HG03159 (cell line): Measurements from ENCODE around the gene VPS26C.

Experiments
- ATAC-seq: cut with Tn5 transposase; IDR thresholded peaks from one replicate; pipeline ENCODE4 v1.9.1; 2021; ENCODE audit warnings: mild to moderate bottlenecking, moderate library complexity; ENCODE audit not compliant: unreplicated experiment

Gene VPS26C

DNA sequence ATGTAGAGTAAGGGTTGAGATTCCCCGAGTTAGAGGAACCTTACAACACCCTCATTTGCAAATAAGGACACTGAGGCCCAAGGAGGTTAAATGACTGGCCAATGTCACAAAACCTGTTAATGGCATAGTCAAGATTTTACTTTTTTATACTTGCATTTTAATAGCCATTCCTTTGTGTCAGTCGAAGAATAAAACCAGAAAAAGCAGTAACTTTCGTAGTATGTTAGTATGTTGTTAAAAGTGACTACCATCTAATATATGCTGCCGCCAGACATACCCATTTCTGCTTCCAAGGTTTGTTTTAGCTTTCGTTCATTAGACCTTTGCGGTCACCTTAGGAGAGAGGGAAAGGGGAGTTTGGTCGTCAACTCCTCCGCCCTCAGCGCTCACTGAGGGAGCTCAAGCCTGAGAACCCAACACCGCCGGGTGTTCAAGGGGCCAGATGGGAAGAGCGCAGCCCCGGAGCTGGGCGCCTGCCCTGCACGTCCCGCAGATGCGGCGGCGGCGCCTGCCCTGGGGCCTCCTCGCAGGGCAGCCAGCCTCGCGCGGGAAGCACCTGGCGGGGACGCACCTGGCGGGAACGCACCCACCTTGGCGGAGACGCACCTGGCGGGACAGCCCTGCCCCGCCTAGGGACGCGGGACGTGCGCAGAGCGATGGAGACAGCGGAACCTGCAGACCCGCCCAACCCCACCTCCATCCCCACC is 466 bp downstream of the VPS26C start:
- ATAC-seq = peak; percentile 9

DNA sequence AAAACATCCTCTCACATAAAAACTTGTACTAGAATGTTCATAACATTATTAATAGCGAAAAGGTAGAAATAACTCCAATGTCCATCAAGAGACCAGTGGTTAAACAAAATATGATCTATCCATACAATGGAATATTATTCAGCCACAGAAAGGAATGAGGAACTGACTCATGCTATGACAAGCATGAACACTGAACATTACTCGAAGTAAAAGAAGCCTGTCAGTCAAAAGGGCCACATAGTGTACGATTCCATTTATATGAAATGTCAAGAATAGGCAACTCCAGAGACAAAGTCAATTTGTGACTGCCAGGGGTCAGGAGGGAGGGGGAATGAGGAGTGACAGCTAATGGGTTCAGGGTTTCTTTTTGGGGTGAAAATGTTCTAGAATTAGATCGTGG is 2.3 kb downstream of the VPS26C start:
- no peak for ATAC-seq

- ATAC-seq = no peak
These were observed 3.1 kb downstream of the VPS26C start for GRCh38 chr21:37263827-37264600.

DNA sequence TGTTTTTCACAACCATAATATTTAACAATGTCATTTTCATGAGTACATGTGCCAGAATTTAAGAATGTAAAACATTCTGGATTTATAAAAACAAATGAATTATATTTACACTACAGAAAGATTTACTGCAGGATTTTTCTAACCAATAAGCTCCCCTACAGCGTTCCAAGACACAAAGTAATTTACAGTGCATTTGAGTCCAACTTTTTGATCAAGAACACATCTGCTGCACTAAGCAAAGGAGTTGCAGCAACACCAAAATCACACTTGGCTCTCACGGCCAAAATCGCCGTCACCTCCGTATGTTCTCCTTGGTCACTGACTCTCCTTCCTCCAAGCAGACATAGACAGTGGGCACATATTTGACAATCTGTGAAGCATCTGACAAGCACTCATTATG is 7.7 kb downstream of the VPS26C start:
- ATAC-seq = no peak

DNA sequence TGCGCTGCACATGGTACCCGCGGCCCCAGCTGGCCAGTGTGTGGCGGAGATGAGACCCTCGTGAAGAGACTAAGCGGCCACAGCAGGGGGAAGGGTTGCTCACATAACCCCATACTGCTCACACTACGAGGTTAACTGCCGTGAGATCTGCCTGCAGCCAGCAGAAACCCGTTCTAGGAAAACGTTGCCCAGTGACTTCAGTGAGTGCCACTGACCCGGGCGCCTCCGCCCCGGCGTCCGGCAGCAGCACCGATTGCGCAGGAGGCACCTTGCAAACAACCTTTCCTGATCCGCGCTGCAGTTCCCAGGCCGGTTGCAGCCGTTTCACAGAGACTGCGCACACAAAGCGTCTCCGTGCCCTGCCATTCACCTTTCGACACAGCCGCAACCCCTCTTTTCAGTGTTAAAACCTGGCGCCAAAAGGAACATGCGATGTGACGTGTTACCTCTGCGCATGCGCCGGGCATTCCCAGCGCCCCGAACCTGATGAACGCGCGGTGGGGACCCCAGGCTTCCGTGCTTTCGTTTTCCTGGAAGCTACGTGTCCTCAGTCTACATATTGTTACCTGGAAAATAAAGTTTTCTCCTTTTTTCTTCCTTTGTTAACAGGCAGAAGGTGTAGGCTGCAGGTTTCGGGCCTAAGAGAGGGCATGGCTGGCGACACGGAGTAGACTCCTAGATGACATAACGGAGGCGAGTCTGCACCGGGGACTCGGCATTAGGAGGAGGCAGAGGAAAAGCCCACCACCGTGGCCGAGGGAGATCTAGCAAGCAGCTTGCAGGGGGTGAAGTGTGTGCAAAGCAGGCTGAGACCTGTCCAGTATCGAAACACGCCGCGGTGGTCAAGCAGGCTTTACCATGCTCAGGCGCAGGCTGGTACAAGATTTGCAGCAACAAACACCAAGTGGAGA is 8.9 kb downstream of the VPS26C start:
- ATAC-seq = peak; percentile 77

GRCh38 chr21:37257511-37257966 is 9.6 kb downstream of the VPS26C start:
- ATAC-seq = peak; percentile 36

- no peak for ATAC-seq
These were observed 13.1 kb downstream of the VPS26C start for GRCh38 chr21:37253991-37254390.

- ATAC-seq = no peak
These were observed 15.9 kb downstream of the VPS26C start for GRCh38 chr21:37251294-37251634.

DNA sequence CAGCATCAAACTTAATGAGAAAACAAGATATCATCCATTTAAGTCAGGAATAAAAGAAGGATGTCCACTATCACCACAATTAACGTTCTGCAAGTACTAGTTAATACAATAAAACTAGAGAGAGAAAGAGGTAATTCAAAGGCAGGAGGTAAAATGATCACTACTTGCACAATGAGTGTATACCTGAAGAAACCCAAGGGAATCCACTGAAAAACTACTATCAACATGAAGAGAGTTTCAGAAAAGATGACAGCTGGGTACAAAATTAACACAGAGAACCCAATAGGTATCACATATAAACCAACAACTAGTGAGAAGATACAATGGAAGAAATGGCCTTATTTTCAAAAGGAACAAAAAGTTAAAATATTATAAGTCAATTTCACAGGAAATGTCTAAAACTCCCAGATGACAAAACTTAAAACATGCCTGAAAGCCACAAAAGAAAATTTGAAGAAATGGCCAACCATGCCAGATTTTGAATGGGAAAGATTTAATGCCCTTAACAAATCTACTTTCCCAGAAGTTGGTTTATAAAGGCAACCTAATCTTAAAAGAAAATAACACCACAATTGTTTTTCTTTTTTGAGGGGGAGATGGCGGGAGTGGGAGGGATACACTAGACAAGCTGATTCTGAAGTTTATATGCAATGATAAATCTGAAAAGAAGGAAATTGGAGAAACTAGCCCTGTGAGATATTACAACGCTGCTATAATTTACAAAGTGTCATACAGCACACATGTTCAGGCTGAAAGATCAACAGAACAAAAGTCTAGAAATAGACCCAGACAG is 17.8 kb downstream of the VPS26C start:
- ATAC-seq = no peak

GRCh38 chr21:37248298-37248697 is 18.8 kb downstream of the VPS26C start:
- ATAC-seq = no peak

GRCh38 chr21:37245151-37245550 is 22.0 kb downstream of the VPS26C start:
- ATAC-seq = no peak

- no peak for ATAC-seq
These were observed 22.5 kb downstream of the VPS26C start for GRCh38 chr21:37244501-37245095.

GRCh38 chr21:37243961-37244360 is 23.2 kb downstream of the VPS26C start:
- no peak for ATAC-seq

DNA sequence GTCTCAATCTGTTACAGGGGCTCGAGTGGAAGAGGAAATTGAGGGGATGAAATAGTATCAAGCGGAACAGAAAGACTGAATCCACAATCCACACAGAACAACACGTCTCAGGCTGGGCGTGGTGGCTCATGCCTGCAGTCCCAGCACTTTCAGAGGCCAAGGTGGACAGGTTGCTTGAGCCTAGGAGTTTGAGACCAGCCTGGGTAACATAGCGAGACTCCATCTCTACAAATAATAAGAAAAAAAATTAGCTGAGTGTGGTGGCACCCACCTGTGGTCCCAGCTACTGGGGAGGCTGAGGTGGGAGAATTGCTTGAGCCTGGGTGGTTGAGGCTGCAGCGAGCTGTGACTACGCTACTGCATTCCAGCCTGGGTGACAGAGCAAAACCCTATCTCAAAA is 25.7 kb downstream of the VPS26C start:
- no peak for ATAC-seq

GRCh38 chr21:37240978-37241377 is 26.2 kb downstream of the VPS26C start:
- ATAC-seq = no peak

DNA sequence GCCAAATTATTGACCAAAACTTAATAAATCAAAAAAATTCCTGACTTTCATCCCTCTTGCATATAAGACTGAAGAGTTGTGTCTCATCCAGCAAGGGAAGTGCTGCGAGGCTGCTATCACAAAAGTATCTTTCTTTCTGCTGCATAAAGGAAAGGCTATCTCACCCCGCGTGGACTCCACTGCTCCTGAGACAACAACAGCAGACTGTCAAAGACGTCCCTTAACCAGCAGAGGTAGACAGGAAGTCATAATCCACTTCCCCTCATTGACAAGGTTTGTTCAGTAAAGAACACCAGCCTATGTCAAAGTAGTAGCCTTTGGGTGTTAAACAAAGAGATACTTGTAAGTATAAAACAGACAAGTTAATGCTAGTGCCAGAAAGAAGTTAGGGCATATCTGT is 29.4 kb downstream of the VPS26C start:
- ATAC-seq = no peak

GRCh38 chr21:37237346-37237745 is 29.8 kb downstream of the VPS26C start:
- ATAC-seq = no peak

DNA sequence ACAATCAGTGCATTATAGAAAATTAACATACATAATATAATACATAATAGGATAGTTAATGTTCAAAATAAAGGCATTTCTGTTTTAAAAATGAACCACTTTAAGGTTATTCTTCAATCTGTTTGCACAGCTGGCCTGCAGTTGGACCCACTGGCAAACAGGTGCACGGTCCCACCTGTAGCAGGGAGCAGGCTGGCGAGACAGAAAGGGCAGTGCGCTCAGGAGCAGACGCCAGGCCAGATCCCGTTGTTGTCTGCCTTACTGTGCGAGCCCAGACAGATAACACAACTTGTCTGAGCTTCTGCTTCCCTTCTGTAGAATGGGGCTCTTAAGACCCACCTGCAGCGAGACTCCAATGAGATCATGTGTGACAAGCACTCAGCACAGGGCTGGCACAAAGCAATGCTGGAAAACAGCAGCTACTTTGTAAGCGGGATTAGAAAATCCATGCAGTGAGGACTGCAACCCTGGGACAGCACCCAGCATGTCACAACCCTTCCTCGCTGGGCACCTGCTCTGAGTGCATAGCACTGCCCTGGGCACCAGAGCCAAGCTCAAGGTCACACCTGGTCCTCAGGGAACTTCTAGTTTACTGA is 33.5 kb downstream of the VPS26C start:
- ATAC-seq = no peak

DNA sequence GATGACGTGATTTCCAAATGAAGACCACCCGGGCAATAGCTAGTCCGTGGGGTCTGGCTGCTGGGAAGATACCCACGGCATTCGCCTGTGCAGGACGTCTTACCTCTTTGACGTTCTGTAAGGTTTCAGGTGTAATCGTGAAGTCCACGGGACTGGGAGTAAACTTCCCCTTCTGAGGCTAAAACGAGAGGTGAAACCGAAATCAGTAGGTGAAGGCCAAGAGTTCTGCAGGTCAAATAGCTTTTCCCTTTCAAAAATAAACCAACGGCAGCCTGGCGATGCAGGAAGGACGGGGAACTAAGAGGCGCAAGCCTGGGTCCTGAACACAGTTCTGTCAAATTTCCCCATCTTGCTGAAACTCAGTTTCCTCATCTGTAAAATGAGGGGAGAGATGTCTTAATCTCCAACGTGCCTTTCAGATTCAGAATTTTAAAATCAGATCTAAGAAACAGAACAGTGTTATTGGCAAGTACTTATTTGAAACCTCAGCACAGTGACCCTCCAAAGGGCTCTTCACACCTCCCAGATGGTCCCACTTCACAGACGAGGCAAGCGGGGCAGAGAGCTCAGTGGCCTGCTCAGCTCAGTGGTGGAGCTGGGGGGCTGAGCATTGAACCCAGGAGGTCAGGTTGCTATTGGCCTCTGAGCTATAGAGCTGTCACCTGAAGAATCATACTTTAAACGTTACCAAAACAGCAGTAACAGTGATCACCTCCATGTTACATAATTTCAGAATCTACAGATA is 34.7 kb downstream of the VPS26C start:
- ATAC-seq = no peak
